Measurements from ENCODE around the gene PANX3. TPM values are rescaled to one million over a fixed set of nuclear protein-coding genes. Genes with fewer than 3 reads are reported as not detected.

PANX3 gene
- total and polyA plus RNA-seq, 9 donors, result 0.04 to 0.08 TPM; not detected in 7

- H3K36me3 ChIP-seq (ENCODE audit: control insufficient read depth, insufficient read depth, low read length), result no peaks in the 10 kb centered on the region
- H3K4me1 ChIP-seq (ENCODE audit: control insufficient read depth, insufficient read depth, low read length), result no peaks in the 10 kb centered on the region
- WGBS (ENCODE audit: insufficient coverage), result 32% methylated on average over 8 of the region's 16 CpGs
- H3K9me3 ChIP-seq (replicated peaks; ENCODE audit: control insufficient read depth, low read depth, low read length), result no peaks in the 10 kb centered on the region
- no peaks in the 10 kb centered on the region for H3K27me3 ChIP-seq (ENCODE audit: control insufficient read depth, insufficient read depth, low read length)
- peak; percentile 47 for DNase-seq
- no peak overlapping the region for H3K27ac ChIP-seq (ENCODE audit: low read length)
- no peak overlapping the region for H3K4me3 ChIP-seq (ENCODE audit: low read length)
These were observed 45.8 kb downstream of the PANX3 start for GRCh38 chr11:124656774-124657630.

GRCh38 chr11:124657904-124658303 is 46.7 kb downstream of the PANX3 start:
- 50% methylated on average over 3 of the region's 5 CpGs for WGBS (ENCODE audit: insufficient coverage)
- Histone ChIP-seq H3K4me1 (ENCODE audit: control insufficient read depth, insufficient read depth, low read length) (no peaks in the 10 kb centered on the region), H3K27me3 (ENCODE audit: control insufficient read depth, insufficient read depth, low read length) (no peaks in the 10 kb centered on the region), H3K36me3 (ENCODE audit: control insufficient read depth, insufficient read depth, low read length) (no peaks in the 10 kb centered on the region), H3K4me3 (ENCODE audit: low read length) (no peak overlapping the region), H3K9me3 (replicated peaks; ENCODE audit: control insufficient read depth, low read depth, low read length) (no peaks in the 10 kb centered on the region), H3K27ac (ENCODE audit: low read length) (no peak overlapping the region)
- no peak for DNase-seq

GRCh38 chr11:124658501-124658900 is 47.3 kb downstream of the PANX3 start:
- Histone ChIP-seq H3K9me3 (replicated peaks; ENCODE audit: control insufficient read depth, low read depth, low read length) (no peaks in the 10 kb centered on the region), H3K27me3 (ENCODE audit: control insufficient read depth, insufficient read depth, low read length) (no peaks in the 10 kb centered on the region), H3K4me1 (ENCODE audit: control insufficient read depth, insufficient read depth, low read length) (no peaks in the 10 kb centered on the region), H3K27ac (ENCODE audit: low read length) (no peak overlapping the region), H3K36me3 (ENCODE audit: control insufficient read depth, insufficient read depth, low read length) (no peaks in the 10 kb centered on the region), H3K4me3 (ENCODE audit: low read length) (no peak overlapping the region)
- no peak for DNase-seq
- WGBS (ENCODE audit: insufficient coverage), result no CpG with 5 or more reads among the region's 3 CpGs

GRCh38 chr11:124658986-124659385 is 47.8 kb downstream of the PANX3 start:
- DNase-seq, result no peak
- Histone ChIP-seq H3K9me3 (replicated peaks; ENCODE audit: control insufficient read depth, low read depth, low read length) (no peaks in the 10 kb centered on the region), H3K27me3 (ENCODE audit: control insufficient read depth, insufficient read depth, low read length) (no peaks in the 10 kb centered on the region), H3K27ac (ENCODE audit: low read length) (no peak overlapping the region), H3K36me3 (ENCODE audit: control insufficient read depth, insufficient read depth, low read length) (no peaks in the 10 kb centered on the region), H3K4me3 (ENCODE audit: low read length) (no peak overlapping the region), H3K4me1 (ENCODE audit: control insufficient read depth, insufficient read depth, low read length) (no peaks in the 10 kb centered on the region)
- WGBS (ENCODE audit: insufficient coverage), result no CpG with 5 or more reads among the region's 1 CpG

GRCh38 chr11:124661553-124661952 is 50.3 kb downstream of the PANX3 start:
- no peak overlapping the region for H3K4me3 ChIP-seq (ENCODE audit: low read length)
- no peaks in the 10 kb centered on the region for H3K9me3 ChIP-seq (replicated peaks; ENCODE audit: control insufficient read depth, low read depth, low read length)
- no peaks in the 10 kb centered on the region for H3K27me3 ChIP-seq (ENCODE audit: control insufficient read depth, insufficient read depth, low read length)
- no peaks in the 10 kb centered on the region for H3K36me3 ChIP-seq (ENCODE audit: control insufficient read depth, insufficient read depth, low read length)
- H3K27ac ChIP-seq (ENCODE audit: low read length), result no peak overlapping the region
- no peaks in the 10 kb centered on the region for H3K4me1 ChIP-seq (ENCODE audit: control insufficient read depth, insufficient read depth, low read length)
- DNase-seq, result no peak

GRCh38 chr11:124662106-124662505 is 50.9 kb downstream of the PANX3 start:
- H3K27ac ChIP-seq (ENCODE audit: low read length), result no peak overlapping the region
- no peaks in the 10 kb centered on the region for H3K36me3 ChIP-seq (ENCODE audit: control insufficient read depth, insufficient read depth, low read length)

GRCh38 chr11:124663861-124664260 is 52.6 kb downstream of the PANX3 start:
- WGBS (ENCODE audit: insufficient coverage), result no CpG with 5 or more reads among the region's 2 CpGs

More at GRCh38 chr11:124662106-124662505, 50.9 kb downstream of the PANX3 start:
- whole genome bisulfite sequencing (ENCODE audit: insufficient coverage), result 67% methylated on average over 2 of the region's 4 CpGs
- Histone ChIP-seq H3K27me3 (ENCODE audit: control insufficient read depth, insufficient read depth, low read length) (no peaks in the 10 kb centered on the region), H3K4me3 (ENCODE audit: low read length) (no peak overlapping the region), H3K9me3 (replicated peaks; ENCODE audit: control insufficient read depth, low read depth, low read length) (no peaks in the 10 kb centered on the region), H3K4me1 (ENCODE audit: control insufficient read depth, insufficient read depth, low read length) (no peaks in the 10 kb centered on the region)
- no peak for DNase-seq

GRCh38 chr11:124667601-124668000 is 56.4 kb downstream of the PANX3 start:
- Histone ChIP-seq H3K27me3 (ENCODE audit: control insufficient read depth, insufficient read depth, low read length) (no peaks in the 10 kb centered on the region), H3K27ac (ENCODE audit: low read length) (no peak overlapping the region), H3K4me1 (ENCODE audit: control insufficient read depth, insufficient read depth, low read length) (no peaks in the 10 kb centered on the region), H3K36me3 (ENCODE audit: control insufficient read depth, insufficient read depth, low read length) (peaks cover 3% of the 10 kb centered on the region), H3K4me3 (ENCODE audit: low read length) (no peak overlapping the region), H3K9me3 (replicated peaks; ENCODE audit: control insufficient read depth, low read depth, low read length) (no peaks in the 10 kb centered on the region)
- no peak for DNase-seq
- 91% methylated on average over 3 of the region's 3 CpGs for WGBS (ENCODE audit: insufficient coverage)

More at GRCh38 chr11:124663861-124664260, 52.6 kb downstream of the PANX3 start:
- Histone ChIP-seq H3K27me3 (ENCODE audit: control insufficient read depth, insufficient read depth, low read length) (no peaks in the 10 kb centered on the region), H3K36me3 (ENCODE audit: control insufficient read depth, insufficient read depth, low read length) (peaks cover 3% of the 10 kb centered on the region), H3K4me1 (ENCODE audit: control insufficient read depth, insufficient read depth, low read length) (no peaks in the 10 kb centered on the region), H3K9me3 (replicated peaks; ENCODE audit: control insufficient read depth, low read depth, low read length) (no peaks in the 10 kb centered on the region), H3K4me3 (ENCODE audit: low read length) (no peak overlapping the region), H3K27ac (ENCODE audit: low read length) (no peak overlapping the region)
- DNase-seq, result no peak

- Histone ChIP-seq H3K9me3 (replicated peaks; ENCODE audit: control insufficient read depth, low read depth, low read length) (no peaks in the 10 kb centered on the region), H3K27me3 (ENCODE audit: control insufficient read depth, insufficient read depth, low read length) (peaks cover 2% of the 10 kb centered on the region), H3K27ac (ENCODE audit: low read length) (no peak overlapping the region), H3K4me3 (ENCODE audit: low read length) (no peak overlapping the region), H3K4me1 (ENCODE audit: control insufficient read depth, insufficient read depth, low read length) (peaks cover 9% of the 10 kb centered on the region), H3K36me3 (ENCODE audit: control insufficient read depth, insufficient read depth, low read length) (peaks cover 3% of the 10 kb centered on the region)
- peak; percentile 46 for DNase-seq
- 0% methylated on average over 1 of the region's 8 CpGs for WGBS (ENCODE audit: insufficient coverage)
These were observed 58.0 kb downstream of the PANX3 start for GRCh38 chr11:124669193-124669592.

Measured in muscle of leg (tissue), 11 donors.